Activated T-helper 2 cell treated with anti-CD3 and anti-CD28 coated beads, Interferon-gamma antibody, Interleukin-2, Interleukin-4, amounts not matched to agents 10 μg/mL and 5 μg/mL and 100 μg/mL, durations not matched to agents 14 hours and 24 hours and 36 hours (primary cell): ENCODE measurements around the gene CCL16. TPM values are rescaled to one million over a fixed set of nuclear protein-coding genes. Genes with fewer than 3 reads are reported as not detected.

Experiments used
- DNase-seq: peaks from one replicate; pipeline ENCODE4 v3.0.0; 2021; ENCODE audit warnings: low spot score
- H3K27ac Mint-ChIP-seq: one replicate; pipeline ENCODE4 v1.8.0; 2021; ENCODE audit warnings: mixed read lengths
- H3K27me3 Mint-ChIP-seq: one replicate; pipeline ENCODE4 v1.8.0; 2021; ENCODE audit warnings: low read depth, mixed read lengths
- H3K36me3 Mint-ChIP-seq: one replicate; pipeline ENCODE4 v1.8.0; 2021; ENCODE audit warnings: low read depth, mixed read lengths
- H3K4me1 Mint-ChIP-seq: one replicate; pipeline ENCODE4 v1.8.0; 2021; ENCODE audit warnings: low read depth, mixed read lengths
- H3K4me3 Mint-ChIP-seq: one replicate; pipeline ENCODE4 v1.8.0; 2021; ENCODE audit warnings: low read depth, mild to moderate bottlenecking, moderate library complexity, mixed read lengths
- H3K9me3 Mint-ChIP-seq: one replicate; pipeline ENCODE4 v1.8.0; 2021; ENCODE audit warnings: mixed read lengths
- intact Hi-C: fragments of 100-400 bp; cut with micrococcal nuclease; formaldehyde crosslinking; loops from one replicate; pipeline ENCODE4 v1.15.1; 2023
- total RNA-seq: library from RNA; stranded (reverse); gene quantifications from 2 replicates; pipeline ENCODE4 v1.2.3, GENCODE V29; 2022

Gene CCL16
- total RNA-seq, 1 donor from 2014 or later = not detected

- no peaks in the 10 kb centered on the region for H3K36me3 Mint-ChIP-seq
- no peak overlapping the region for H3K4me3 Mint-ChIP-seq
- no peak for DNase-seq
- H3K4me1 Mint-ChIP-seq = no peaks in the 10 kb centered on the region
- intact Hi-C loops = no loop called here
- H3K27ac Mint-ChIP-seq = no peak overlapping the region
- H3K27me3 Mint-ChIP-seq = peaks cover 3% of the 10 kb centered on the region
- no peaks in the 10 kb centered on the region for H3K9me3 Mint-ChIP-seq
These were observed 3.8 kb downstream of the CCL16 start for GRCh38 chr17:35977509-35977908.

GRCh38 chr17:35973333-35974260 lies 7.7 kb downstream of the CCL16 start:
- Mint-ChIP-seq H3K4me3 (no peak overlapping the region), H3K36me3 (no peaks in the 10 kb centered on the region), H3K27ac (no peak overlapping the region), H3K9me3 (no peaks in the 10 kb centered on the region), H3K27me3 (peaks cover 8% of the 10 kb centered on the region), H3K4me1 (no peaks in the 10 kb centered on the region)
- intact Hi-C loops = no loop called here
- DNase-seq = no peak

GRCh38 chr17:35972945-35973332 lies 8.4 kb downstream of the CCL16 start:
- no peaks in the 10 kb centered on the region for H3K36me3 Mint-ChIP-seq
- DNase-seq = no peak
- peaks cover 8% of the 10 kb centered on the region for H3K27me3 Mint-ChIP-seq
- intact Hi-C loops = no loop called here
- no peaks in the 10 kb centered on the region for H3K9me3 Mint-ChIP-seq
- no peaks in the 10 kb centered on the region for H3K4me1 Mint-ChIP-seq
- no peak overlapping the region for H3K27ac Mint-ChIP-seq
- H3K4me3 Mint-ChIP-seq = no peak overlapping the region

- DNase-seq = no peak
- Mint-ChIP-seq H3K27me3 (peaks cover 8% of the 10 kb centered on the region), H3K36me3 (no peaks in the 10 kb centered on the region), H3K4me1 (no peaks in the 10 kb centered on the region), H3K27ac (no peak overlapping the region), H3K9me3 (no peaks in the 10 kb centered on the region), H3K4me3 (no peak overlapping the region)
- intact Hi-C loops = no loop called here
These were observed 8.8 kb downstream of the CCL16 start for GRCh38 chr17:35972535-35972934.

- DNase-seq = no peak
- H3K36me3 Mint-ChIP-seq = no peaks in the 10 kb centered on the region
- no peaks in the 10 kb centered on the region for H3K4me1 Mint-ChIP-seq
- no peaks in the 10 kb centered on the region for H3K9me3 Mint-ChIP-seq
- H3K27ac Mint-ChIP-seq = no peak overlapping the region
- intact Hi-C loops = no loop called here
- H3K27me3 Mint-ChIP-seq = peaks cover 8% of the 10 kb centered on the region
- H3K4me3 Mint-ChIP-seq = no peak overlapping the region
These were observed 9.2 kb downstream of the CCL16 start for GRCh38 chr17:35972066-35972465.

GRCh38 chr17:35969558-35970380 lies 11.5 kb downstream of the CCL16 start:
- H3K9me3 Mint-ChIP-seq = no peaks in the 10 kb centered on the region
- DNase-seq = peak; percentile 53
- H3K27me3 Mint-ChIP-seq = peaks cover 11% of the 10 kb centered on the region
- H3K27ac Mint-ChIP-seq = no peak overlapping the region
- H3K4me3 Mint-ChIP-seq = no peak overlapping the region
- no peaks in the 10 kb centered on the region for H3K4me1 Mint-ChIP-seq
- H3K36me3 Mint-ChIP-seq = no peaks in the 10 kb centered on the region
- intact Hi-C loops = loop anchor here (1.0 to 5.0 kb wide), 3 partner anchors 103 to 513 kb away; no protein-coding TSS in a partner anchor

GRCh38 chr17:35968520-35969054 lies 12.7 kb downstream of the CCL16 start:
- Mint-ChIP-seq H3K27ac (no peak overlapping the region), H3K4me1 (no peaks in the 10 kb centered on the region), H3K4me3 (no peak overlapping the region), H3K9me3 (no peaks in the 10 kb centered on the region), H3K27me3 (peaks cover 13% of the 10 kb centered on the region), H3K36me3 (no peaks in the 10 kb centered on the region)
- no peak for DNase-seq
- intact Hi-C loops = loop anchor here (1.0 to 5.0 kb wide), 3 partner anchors 104 to 514 kb away; no protein-coding TSS in a partner anchor

GRCh38 chr17:35965272-35965671 lies 16.0 kb downstream of the CCL16 start:
- Mint-ChIP-seq H3K9me3 (no peaks in the 10 kb centered on the region), H3K27me3 (peaks cover 7% of the 10 kb centered on the region), H3K36me3 (no peaks in the 10 kb centered on the region), H3K27ac (no peak overlapping the region), H3K4me3 (no peak overlapping the region), H3K4me1 (no peaks in the 10 kb centered on the region)
- intact Hi-C loops = loop anchor here (5.0 kb wide), 1 partner anchor 517 kb away; no protein-coding TSS in a partner anchor
- DNase-seq = no peak

- Mint-ChIP-seq H3K4me3 (no peak overlapping the region), H3K9me3 (no peaks in the 10 kb centered on the region), H3K36me3 (no peaks in the 10 kb centered on the region), H3K27ac (no peak overlapping the region), H3K4me1 (no peaks in the 10 kb centered on the region), H3K27me3 (peaks cover 14% of the 10 kb centered on the region)
- intact Hi-C loops = no loop called here
- DNase-seq = no peak
These were observed 17.6 kb downstream of the CCL16 start for GRCh38 chr17:35963663-35964062.

- no peaks in the 10 kb centered on the region for H3K4me1 Mint-ChIP-seq
- H3K36me3 Mint-ChIP-seq = no peaks in the 10 kb centered on the region
- no peaks in the 10 kb centered on the region for H3K9me3 Mint-ChIP-seq
- DNase-seq = no peak
- peaks cover 22% of the 10 kb centered on the region for H3K27me3 Mint-ChIP-seq
- no peak overlapping the region for H3K4me3 Mint-ChIP-seq
- intact Hi-C loops = no loop called here
- no peak overlapping the region for H3K27ac Mint-ChIP-seq
These were observed 27.6 kb downstream of the CCL16 start for GRCh38 chr17:35953720-35954119.

GRCh38 chr17:35949401-35949800 lies 31.9 kb downstream of the CCL16 start:
- H3K4me1 Mint-ChIP-seq = no peaks in the 10 kb centered on the region
- H3K27me3 Mint-ChIP-seq = peaks cover 3% of the 10 kb centered on the region
- intact Hi-C loops = no loop called here
- H3K4me3 Mint-ChIP-seq = no peak overlapping the region
- H3K36me3 Mint-ChIP-seq = no peaks in the 10 kb centered on the region
- no peak for DNase-seq
- no peaks in the 10 kb centered on the region for H3K9me3 Mint-ChIP-seq
- H3K27ac Mint-ChIP-seq = no peak overlapping the region

- intact Hi-C loops = no loop called here
- H3K4me1 Mint-ChIP-seq = no peaks in the 10 kb centered on the region
These were observed 33.2 kb downstream of the CCL16 start for GRCh38 chr17:35948092-35948491.

More at GRCh38 chr17:35948092-35948491, 33.2 kb downstream of the CCL16 start:
- no peaks in the 10 kb centered on the region for H3K9me3 Mint-ChIP-seq
- H3K36me3 Mint-ChIP-seq = no peaks in the 10 kb centered on the region
- DNase-seq = no peak
- peaks cover 3% of the 10 kb centered on the region for H3K27me3 Mint-ChIP-seq
- H3K4me3 Mint-ChIP-seq = no peak overlapping the region
- no peak overlapping the region for H3K27ac Mint-ChIP-seq
